ENCODE measurements around the gene GLG1.

The GLG1 gene

GRCh38 chr16:74485916-74486315 lies 121.0 kb downstream of the GLG1 start:
- no peak for DNase-seq (ENCODE audit: low read depth in 3 of 3, low spot score in 1 of 3)

GRCh38 chr16:74480150-74481029 lies 126.5 kb downstream of the GLG1 start:
- DNase-seq (ENCODE audit: low read depth in 3 of 3, low spot score in 1 of 3), result no peak

- no peak for DNase-seq (ENCODE audit: low read depth in 3 of 3, low spot score in 1 of 3)
Observed at GRCh38 chr16:74477226-74477625, 129.7 kb downstream of the GLG1 start.

GRCh38 chr16:74474416-74474815 lies 132.5 kb downstream of the GLG1 start:
- DNase-seq (ENCODE audit: low read depth in 3 of 3, low spot score in 1 of 3), result no peak

GRCh38 chr16:74472540-74472939 lies 134.4 kb downstream of the GLG1 start:
- DNase-seq (ENCODE audit: low read depth in 3 of 3, low spot score in 1 of 3), result no peak

- no peak for DNase-seq (ENCODE audit: low read depth in 3 of 3, low spot score in 1 of 3)
Observed at GRCh38 chr16:74472010-74472409, 134.9 kb downstream of the GLG1 start.

- DNase-seq (ENCODE audit: low read depth in 3 of 3, low spot score in 1 of 3), result no peak
Observed at GRCh38 chr16:74469946-74470478, 136.9 kb downstream of the GLG1 start.

GRCh38 chr16:74468807-74469525 lies 137.9 kb downstream of the GLG1 start:
- no peak for DNase-seq (ENCODE audit: low read depth in 3 of 3, low spot score in 1 of 3)

- no peak for DNase-seq (ENCODE audit: low read depth in 3 of 3, low spot score in 1 of 3)
Observed at GRCh38 chr16:74466872-74467271, 140.0 kb downstream of the GLG1 start.

- no peak for DNase-seq (ENCODE audit: low read depth in 3 of 3, low spot score in 1 of 3)
Observed at GRCh38 chr16:74465851-74466685, 140.8 kb downstream of the GLG1 start.

GRCh38 chr16:74465281-74465680 lies 141.6 kb downstream of the GLG1 start:
- no peak for DNase-seq (ENCODE audit: low read depth in 3 of 3, low spot score in 1 of 3)

- DNase-seq (ENCODE audit: low read depth in 3 of 3, low spot score in 1 of 3), result no peak
Observed at GRCh38 chr16:74463888-74464287, 143.0 kb downstream of the GLG1 start.

GRCh38 chr16:74462361-74462760 lies 144.6 kb downstream of the GLG1 start:
- DNase-seq (ENCODE audit: low read depth in 3 of 3, low spot score in 1 of 3), result no peak

GRCh38 chr16:74461826-74462225 lies 145.1 kb downstream of the GLG1 start:
- DNase-seq (ENCODE audit: low read depth in 3 of 3, low spot score in 1 of 3), result no peak

- DNase-seq (ENCODE audit: low read depth in 3 of 3, low spot score in 1 of 3), result no peak
Observed at GRCh38 chr16:74460542-74460941, 146.4 kb downstream of the GLG1 start.

- DNase-seq (ENCODE audit: low read depth in 3 of 3, low spot score in 1 of 3), result no peak
Observed at GRCh38 chr16:74456290-74456625, 150.7 kb downstream of the GLG1 start.

GRCh38 chr16:74455619-74456289 lies 151.2 kb downstream of the GLG1 start:
- DNase-seq (ENCODE audit: low read depth in 3 of 3, low spot score in 1 of 3), result no peak

- DNase-seq (ENCODE audit: low read depth in 3 of 3, low spot score in 1 of 3), result no peak
Observed at GRCh38 chr16:74455213-74455612, 151.7 kb downstream of the GLG1 start.

GRCh38 chr16:74451951-74452758 lies 154.8 kb downstream of the GLG1 start:
- no peak for DNase-seq (ENCODE audit: low read depth in 3 of 3, low spot score in 1 of 3)

Data from stimulated activated CD4-positive, alpha-beta T cell treated with anti-CD3 and anti-CD28 coated beads, TNF-alpha, amount 100 ng/mL, for 1 hour (primary cell).